Measurements from ENCODE around the gene INSR.

- TF ChIP-seq MAX (IDR thresholded peaks at IDR 0.05; ENCODE audit: low read depth): no peak
- no peak for TF ChIP-seq CHD2 (IDR thresholded peaks at IDR 0.05; ENCODE audit: low read length, partially characterized antibody)
- no peak for TF ChIP-seq TCF12 (IDR thresholded peaks at IDR 0.05)
- no peak for TF ChIP-seq CTCF (IDR thresholded peaks at IDR 0.05)
- TF ChIP-seq REST (IDR thresholded peaks at IDR 0.05; ENCODE audit: low read depth, low read length): no peak
Observed at GRCh38 chr19:7194566-7194965, 99.6 kb downstream of the INSR start.
